Posterior cingulate gyrus (tissue), 11 donors: ENCODE measurements around the gene PELI3.
"Not testable (repeated sequence)": the region's sequence is repeated elsewhere in the genome, so short reads cannot be mapped to it uniquely, and the experiment has no call there.

Experiments
- DNase-seq, 10 donors: peaks; one replicate each; pipeline versions ENCODE4 v3.0.0 to v3.0.0-alpha.2; 2020 to 2021; ENCODE audit warnings: mixed read lengths in 3 of 10
- intact Hi-C: fragments of 100-400 bp; cut with DNase I; formaldehyde crosslinking; loops from one replicate; pipeline ENCODE4 v1.15.1; 2023

PELI3 gene

GRCh38 chr11:66466225-66467033 lies at the start of gene PELI3:
PELI3 (plus strand) TSS chr11:66466905; CDS start chr11:66468129, 1,224 bp downstream.
- DNase-seq: peak; percentile 88 to 99 (median 92)
- intact Hi-C loops: no loop called here

GRCh38 chr11:66417000-66417399 lies 49.7 kb upstream of the PELI3 start:
- intact Hi-C loops: no loop called here
- DNase-seq: peak; percentile 14 to 95 (median 68)

- intact Hi-C loops: no loop called here
- peak; percentile 33 to 98 (median 80) for DNase-seq
Observed at GRCh38 chr11:66418168-66418985, 48.3 kb upstream of the PELI3 start.

GRCh38 chr11:66418986-66419308 lies 47.8 kb upstream of the PELI3 start:
- no peak for DNase-seq
- intact Hi-C loops: no loop called here

- peak in 7 of 10 donors; percentile 34 to 92 (median 47) for DNase-seq
- intact Hi-C loops: no loop called here
Observed at GRCh38 chr11:66419825-66420224, 46.9 kb upstream of the PELI3 start.

GRCh38 chr11:66420671-66421476 lies 45.8 kb upstream of the PELI3 start, which contains the start of gene NPAS4:
NPAS4 (plus strand) TSS chr11:66421035; CDS start chr11:66421180, 145 bp downstream.
- intact Hi-C loops: no loop called here
- peak in 9 of 10 donors; percentile 19 to 96 (median 74) for DNase-seq

GRCh38 chr11:66421492-66422205 lies 45.1 kb upstream of the PELI3 start:
- peak; percentile 68 to 97 (median 80) for DNase-seq
- intact Hi-C loops: no loop called here

GRCh38 chr11:66426314-66426713 lies 40.4 kb upstream of the PELI3 start:
- peak in 1 of 10 donors; percentile 55 for DNase-seq
- intact Hi-C loops: no loop called here

- intact Hi-C loops: no loop called here
- DNase-seq: no peak
Observed at GRCh38 chr11:66428933-66429332, 37.8 kb upstream of the PELI3 start.

GRCh38 chr11:66429983-66430602 lies 36.6 kb upstream of the PELI3 start:
- intact Hi-C loops: loop anchor here (1.0 to 10.0 kb wide), 2 partner anchors 22 to 245 kb away; partner anchors contain the start of gene RBM4B
- peak; percentile 63 to 97 (median 82) for DNase-seq

GRCh38 chr11:66431287-66431686 lies 35.4 kb upstream of the PELI3 start:
- intact Hi-C loops: loop anchor here (10.0 kb wide), 1 partner anchor 244 kb away; the partner anchor contains the start of gene RBM4B
- DNase-seq: not testable (repeated sequence)

- peak in 1 of 10 donors; percentile 15 for DNase-seq
- intact Hi-C loops: loop anchor here (10.0 kb wide), 1 partner anchor 243 kb away; the partner anchor contains the start of gene RBM4B
Observed at GRCh38 chr11:66431871-66432329, 34.8 kb upstream of the PELI3 start.

GRCh38 chr11:66432597-66432996 lies 34.1 kb upstream of the PELI3 start:
- intact Hi-C loops: loop anchor here (10.0 kb wide), 1 partner anchor 242 kb away; the partner anchor contains the start of gene RBM4B
- peak in 1 of 10 donors; percentile 63 for DNase-seq

- intact Hi-C loops: loop anchor here (2.0 to 10.0 kb wide), 2 partner anchors 29 to 237 kb away; partner anchors contain the start of gene RBM4B
- peak in 1 of 10 donors; percentile 46 for DNase-seq
Observed at GRCh38 chr11:66437979-66438503, 28.7 kb upstream of the PELI3 start.

GRCh38 chr11:66438504-66439466 lies 27.9 kb upstream of the PELI3 start, which contains the start of gene MRPL11:
MRPL11 (minus strand) TSS chr11:66438848; CDS start chr11:66438754, 94 bp downstream.
- intact Hi-C loops: loop anchor here (2.0 to 10.0 kb wide), 2 partner anchors 30 to 236 kb away; partner anchors contain the start of gene RBM4B
- peak; percentile 75 to 98 (median 86) for DNase-seq

- peak in 1 of 10 donors; percentile 71 for DNase-seq
- intact Hi-C loops: not testable (repeated sequence)
Observed at GRCh38 chr11:66440101-66440939, 26.4 kb upstream of the PELI3 start.
